Activated naive CD8-positive, alpha-beta T cell treated with anti-CD3 and anti-CD28 coated beads, Interleukin-2, amount 50 U/mL, for 16 hours (primary cell): ENCODE data around the gene ANKRD65.
"Not testable (repeated sequence)": the region's sequence is repeated elsewhere in the genome, so short reads cannot be mapped to it uniquely, and the experiment has no call there.

Experiments
- DNase-seq: peaks from one replicate; pipeline ENCODE4 v3.0.0-alpha.2; 2020; ENCODE audit warnings: low read depth, low spot score

The ANKRD65 gene

GRCh38 chr1:1371746-1372711 lies 49.0 kb downstream of the ANKRD65 start:
- DNase-seq = peak; percentile 56

- no peak for DNase-seq
Observed at GRCh38 chr1:1371364-1371745, 49.7 kb downstream of the ANKRD65 start.

- DNase-seq = no peak
Observed at GRCh38 chr1:1370771-1371300, 50.2 kb downstream of the ANKRD65 start.

GRCh38 chr1:1370094-1370493 lies 51.0 kb downstream of the ANKRD65 start:
- not testable (repeated sequence) for DNase-seq
